K562 (cell line): Measurements from ENCODE around the gene B3GNT7. TPM values are rescaled to one million over a fixed set of nuclear protein-coding genes. Genes with fewer than 3 reads are reported as not detected.

ENCODE experiments used
- ATAC-seq: fragments of 200-7000 bp; cut with Tn5 transposase; 3 replicates; pipeline ENCODE4 v1.9.1; 2020; ENCODE audit warnings: moderate library complexity
- BruUV-seq: library from RNA; stranded (reverse); fragments of 400-500 nt; replicated peaks from 2 replicates; lab custom pipeline; 2021; lab: Mats Ljungman, UMichigan
- CTCF ChIA-PET: fragments of 300-600 bp; formaldehyde crosslinking; extraction: SDS; loops from one replicate; lab custom pipeline; 2021; ENCODE audit warnings: low intra/inter-chr PET ratio; lab: Yijun Ruan, JAX
- POLR2A ChIA-PET: fragments of 300-600, 350-650 bp; sonication (Branson Sonifier 250); formaldehyde crosslinking; extraction: SDS; loops from one replicate; lab custom pipeline; 2021; ENCODE audit warnings: antibody characterized with exemption, inconsistent platforms; lab: Yijun Ruan, JAX
- DNase-seq, 4 experiments: peaks; one replicate each; pipeline versions ENCODE4 v3.0.0 to v3.0.0-alpha.2; 2011 to 2018; ENCODE audit warnings: low spot score in 3 of 4, mixed read lengths in 3 of 4; ENCODE audit errors: extremely low read depth in 1 of 4
- FAIRE-seq: peaks from 2 replicates; lab custom pipeline; 2011; peaks lifted over from hg19 to GRCh38; lab: Jason Lieb, UNC
- H2AFZ ChIP-seq: 2 replicates; pipeline ENCODE4 v1.6.0; 2011; ENCODE audit warnings: low read depth, low read length, control low read depth, inconsistent platforms
- H3K27ac ChIP-seq: fragments of 200-600 bp; 3 replicates; pipeline ENCODE4 v1.8.0; 2011; ENCODE audit warnings: low read depth, mild to moderate bottlenecking, control low read depth, inconsistent platforms, low read length, moderate library complexity, mixed read lengths; ENCODE audit errors: extremely low read depth
- H3K27me3 ChIP-seq, 2 experiments: fragments of 300-600 bp in 1 of 2; 2 replicates in 1 of 2; 3 replicates in 1 of 2; pipeline versions ENCODE4 v1.6.0 to v1.8.0; 2011; ENCODE audit warnings: inconsistent platforms in 2 of 2, low read length in 2 of 2, mild to moderate bottlenecking in 1 of 2, mixed read lengths in 1 of 2, moderate library complexity in 1 of 2; ENCODE audit not compliant: control insufficient read depth in 2 of 2, insufficient read depth in 2 of 2
- H3K36me3 ChIP-seq: fragments of 300-600 bp; 3 replicates; pipeline ENCODE4 v1.8.0; 2011; ENCODE audit warnings: mild to moderate bottlenecking, low read length, inconsistent platforms; ENCODE audit not compliant: control insufficient read depth, insufficient read depth
- H3K4me1 ChIP-seq, 2 experiments: fragments of 200-600 bp in 1 of 2; replicated peaks in 1 of 2; 2 replicates in 1 of 2; 3 replicates in 1 of 2; pipeline versions ENCODE4 v1.5.1 to v1.8.0; 2011; ENCODE audit warnings: inconsistent platforms in 2 of 2, low read length in 2 of 2, mild to moderate bottlenecking in 1 of 2, mixed read lengths in 1 of 2, moderate library complexity in 1 of 2; ENCODE audit not compliant: control insufficient read depth in 2 of 2, insufficient read depth in 2 of 2
- H3K4me2 ChIP-seq: 2 replicates; pipeline ENCODE4 v1.6.1; 2011; ENCODE audit warnings: low read length, control low read depth, inconsistent platforms, mixed read lengths; ENCODE audit not compliant: insufficient read depth
- H3K4me3 ChIP-seq: fragments of 200-600 bp; sonication (generic), shearing (Covaris generic); 2 replicates; pipeline ENCODE4 v1.5.1; 2016; ENCODE audit warnings: control low read depth, inconsistent platforms
- H3K79me2 ChIP-seq: fragments of 200-600 bp; 3 replicates; pipeline ENCODE4 v1.8.0; 2011; ENCODE audit warnings: low read length, inconsistent platforms; ENCODE audit not compliant: control insufficient read depth, insufficient read depth
- H3K9ac ChIP-seq, 2 experiments: 2 replicates each; pipeline versions ENCODE4 v1.6.0 to v1.6.1; 2011; ENCODE audit warnings: low read depth in 2 of 2, low read length in 2 of 2, control low read depth in 1 of 2, inconsistent platforms in 1 of 2, mild to moderate bottlenecking in 1 of 2, mixed read lengths in 1 of 2; ENCODE audit not compliant: insufficient read depth in 1 of 2
- H3K9me1 ChIP-seq: one replicate; pipeline ENCODE4 v1.6.0; 2011; ENCODE audit warnings: inconsistent platforms, mild to moderate bottlenecking, low read length, moderate library complexity; ENCODE audit not compliant: control insufficient read depth, insufficient read depth
- H3K9me3 ChIP-seq: replicated peaks from 2 replicates; pipeline ENCODE4 v1.5.1; 2011; ENCODE audit warnings: low read depth, low read length, inconsistent platforms; ENCODE audit not compliant: control insufficient read depth, insufficient read depth
- H4K20me1 ChIP-seq: replicated peaks from 2 replicates; pipeline ENCODE4 v1.6.1; 2011; ENCODE audit warnings: low read length, inconsistent platforms, mixed read lengths; ENCODE audit not compliant: control insufficient read depth, insufficient read depth
- ADNP ChIP-seq: fragments of 200-800 bp; sonication (Bioruptor generic); IDR thresholded peaks from 2 replicates; pipeline ENCODE4 v1.6.1; 2016; ENCODE audit warnings: missing genetic modification characterization, missing compliant biosample characterization
- BMI1 ChIP-seq: fragments of 150-350 bp; IDR thresholded peaks from 2 replicates; pipeline ENCODE4 v1.6.1; 2014; ENCODE audit warnings: low read length
- CC2D1A ChIP-seq: fragments of 450-650 bp; IDR thresholded peaks from 2 replicates; pipeline ENCODE4 v1.6.1; 2017; ENCODE audit warnings: mild to moderate bottlenecking
- ESRRA ChIP-seq: fragments of 450-650 bp; IDR thresholded peaks from 2 replicates; pipeline ENCODE4 v1.6.1; 2014; ENCODE audit warnings: low read depth, mild to moderate bottlenecking, moderate library complexity, borderline replicate concordance
- GATAD2A ChIP-seq: fragments of 450-650 bp; IDR thresholded peaks from 2 replicates; pipeline ENCODE4 v1.6.1; 2017
- HOXB6 ChIP-seq: fragments of 250-450 bp; sonication (Bioruptor Pico); IDR thresholded peaks from 2 replicates; pipeline ENCODE4 v1.5.1; 2022; ENCODE audit warnings: mild to moderate bottlenecking, borderline replicate concordance
- NCOA1 ChIP-seq: fragments of 450-650 bp; IDR thresholded peaks from 2 replicates; pipeline ENCODE4 v1.6.1; 2016; ENCODE audit warnings: low read depth
- SREBF1 ChIP-seq: fragments of 150-350 bp; IDR thresholded peaks from 2 replicates; pipeline ENCODE4 v1.6.1; 2014; ENCODE audit warnings: antibody characterized with exemption, low read depth, low read length, borderline replicate concordance
- STAG1 ChIP-seq: sonication (generic); formaldehyde crosslinking; IDR thresholded peaks from 2 replicates; pipeline ENCODE4 v1.5.0; 2020; ENCODE audit warnings: missing genetic modification reagents, borderline replicate concordance
- ZBTB40 ChIP-seq, 2 experiments: fragments of 450-650 bp in 1 of 2; sonication (generic) in 1 of 2; formaldehyde crosslinking in 1 of 2; IDR thresholded peaks; 2 replicates each; pipeline versions ENCODE4 v1.7.1 to v1.9.0; 2016 to 2022; ENCODE audit warnings: inconsistent platforms in 1 of 2, mild to moderate bottlenecking in 1 of 2, missing genetic modification reagents in 1 of 2
- ZNF586 ChIP-seq: fragments of 450-650 bp; formaldehyde crosslinking; conservative IDR thresholded peaks from 2 replicates; pipeline ENCODE4 v1.4.0; 2020; ENCODE audit warnings: mild to moderate bottlenecking, moderate library complexity
- ZNF780A ChIP-seq: fragments of 250-450 bp; sonication (Bioruptor Pico); IDR thresholded peaks from 2 replicates; pipeline ENCODE4 v1.5.0; 2021; ENCODE audit warnings: mild to moderate bottlenecking
- WGBS: fragments of 100-300 bp; shearing (Covaris generic); methylation state at CpG from one replicate; pipeline ENCODE4 v1.1.6; 2016; ENCODE audit warnings: low coverage, mixed read lengths; ENCODE audit not compliant: insufficient coverage; ENCODE audit errors: missing lambda C conversion rate; 5-methylcytosine and 5-hydroxymethylcytosine counted together
- in situ Hi-C: fragments of 300-500 bp; cut with MboI; formaldehyde crosslinking; loops from 4 replicates; pipeline ENCODE4 v1.15.0; 2018; ENCODE audit warnings: inconsistent platforms, mixed read lengths
- intact Hi-C: fragments of 100-400 bp; cut with micrococcal nuclease; formaldehyde crosslinking; loops from 2 replicates; pipeline ENCODE4 v1.14.2; 2022
- polyA plus RNA-seq, 8 experiments: library from polyadenylated mRNA; depleted of rRNA in 4 of 8; stranded (reverse) in 5 of 8; unstranded in 3 of 8; fragments of >200 nt; fragmentation: Nextera tagmentation in 2 of 8; fragmentation: Illumina TruSeq in 1 of 8; extraction: Ambion mirVana in 2 of 8; extraction: Trizol in 1 of 8; gene quantifications; 2 replicates each; pipeline versions ENCODE4 v1.2.1 to v1.2.3, GENCODE V29; 2011 to 2014; ENCODE audit warnings: inconsistent platforms in 1 of 8, missing spikeins in 1 of 8
- total RNA-seq, 7 experiments: library from RNA; depleted of rRNA in 6 of 7; stranded (reverse); fragments of >200 nt in 6 of 7; fragmentation: Illumina TruSeq in 2 of 7; extraction: Trizol in 2 of 7; gene quantifications; 2 replicates each; pipeline versions ENCODE4 v1.2.1 to v1.2.3, GENCODE V29; 2011 to 2021; ENCODE audit warnings: low replicate concordance in 1 of 7
- TF ChIP-seq, protein P1 (sequence below): fragments of 250-450 bp; sonication (Bioruptor Pico); IDR thresholded peaks from 2 replicates; pipeline ENCODE4 v1.5.0; 2021

The B3GNT7 gene
- total and polyA plus RNA-seq, 9 of the 15 experiments (the other 6 are each of a cell fraction or from before 2014, with no cell fraction given), result 0.20 TPM; not detected in 8

DNA sequence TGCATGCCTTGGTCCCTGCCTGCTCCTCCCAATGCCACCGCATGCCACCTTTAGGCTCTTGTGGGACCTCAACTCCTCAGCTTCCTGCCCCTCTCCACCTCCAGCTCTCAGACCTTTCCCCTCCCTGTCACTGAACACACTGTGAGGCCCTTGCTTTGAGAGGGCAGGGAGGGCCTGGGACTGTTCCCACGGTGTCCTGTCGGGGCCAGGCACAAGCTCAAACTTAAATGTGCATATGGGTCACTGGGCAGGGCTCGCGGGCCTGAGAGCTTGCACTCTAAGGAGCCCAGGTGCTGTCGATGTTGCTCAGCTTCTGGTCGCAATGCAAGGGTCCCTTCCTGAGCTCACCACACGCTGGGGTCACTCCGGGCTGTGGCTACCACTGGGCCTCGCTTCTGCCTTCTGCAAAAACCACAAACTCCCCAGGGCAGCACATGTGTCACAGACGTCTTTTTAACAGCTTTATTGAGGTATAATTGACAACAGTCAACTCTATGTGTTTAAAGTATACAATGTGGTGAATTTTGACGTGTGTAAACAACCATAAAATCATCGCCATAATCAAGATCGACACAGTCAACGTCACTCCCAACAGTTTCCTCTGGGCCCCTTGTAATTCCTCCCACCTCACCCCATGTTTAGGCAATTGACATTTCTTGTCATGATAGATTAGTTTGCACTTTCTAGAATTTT is 11.9 kb upstream of the B3GNT7 start:
- Histone ChIP-seq H2AFZ (no peak overlapping the region), H3K9me3 (0 out of 2 replicates have a peak, but pooled peaks cover 1% of the 10 kb centered on the region), H3K9ac (peak overlapping the region in 1 of 2 experiments; percentile 35; a peak in 1 of 4 replicates), H3K27ac (no peak overlapping the region), H3K4me2 (no peak overlapping the region), H3K4me3 (no peak overlapping the region), H3K27me3 (peaks cover 0 to 20% of the 10 kb centered on the region in 2 experiments; a peak in 2 of 5 replicates), H4K20me1 (no peaks in the 10 kb centered on the region), H3K36me3 (no peaks in the 10 kb centered on the region), H3K9me1 (no peaks in the 10 kb centered on the region), H3K4me1 (peaks cover 0 to 6% of the 10 kb centered on the region in 2 experiments; a peak in 2 of 5 replicates), H3K79me2 (no peaks in the 10 kb centered on the region)
- CTCF ChIA-PET, result no interaction called here
- POLR2A ChIA-PET, result interaction anchor here (0.7 kb wide), 1 partner anchor 1063 kb away, joined by 3 read pairs; no protein-coding TSS in a partner anchor
- DNase-seq (no peak), FAIRE-seq (no peak), ATAC-seq (no peak)
- BruUV-seq, result no TSS peak
- in situ Hi-C loops (no loop called here), intact Hi-C loops (no loop called here)
- 13% methylated on average over 13 of the region's 15 CpGs for WGBS
- TF ChIP-seq GATAD2A (no peak), BMI1 (no peak), NCOA1 (no peak), ZBTB40 (IDR thresholded peaks at IDR 0.05) (no peak), ZBTB40 (CRISPR knock-in tag; IDR thresholded peaks at IDR 0.05) (no peak), HOXB6 (no peak), ESRRA (no peak), ZNF586 (CRISPR knock-in tag) (no peak), ZNF780A (CRISPR knock-in tag) (no peak), CC2D1A (no peak), SREBF1 (no peak), ADNP (no peak), STAG1 (CRISPR knock-in tag) (no peak)
- TF ChIP-seq, protein P1, sequence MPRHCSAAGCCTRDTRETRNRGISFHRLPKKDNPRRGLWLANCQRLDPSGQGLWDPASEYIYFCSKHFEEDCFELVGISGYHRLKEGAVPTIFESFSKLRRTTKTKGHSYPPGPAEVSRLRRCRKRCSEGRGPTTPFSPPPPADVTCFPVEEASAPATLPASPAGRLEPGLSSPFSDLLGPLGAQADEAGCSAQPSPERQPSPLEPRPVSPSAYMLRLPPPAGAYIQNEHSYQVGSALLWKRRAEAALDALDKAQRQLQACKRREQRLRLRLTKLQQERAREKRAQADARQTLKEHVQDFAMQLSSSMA, result no peak
